ENCODE data around the gene BLACAT1. TPM values are rescaled to one million over a fixed set of nuclear protein-coding genes. Genes with fewer than 3 reads are reported as not detected.

The BLACAT1 gene
- total and polyA plus RNA-seq, 2 of the 13 experiments (the other 11 are each of a cell fraction or from before 2014, with no cell fraction given): 1.2 to 2.8 TPM

- H3K9me3 ChIP-seq (ENCODE audit: low read length): no peaks in the 10 kb centered on the region
- no peak for DNase-seq (ENCODE audit: low spot score)
- intact Hi-C loops (cut with micrococcal nuclease; ENCODE audit: unreplicated experiment) (no loop called here), in situ Hi-C loops (cut with HindIII; ENCODE audit: extremely low pct_ligation_motif_present, low pct_unique_long_range_greater_than_20kb) (no loop called here)
- CTCF ChIA-PET (ENCODE audit: low intra/inter-chr PET ratio, low total read pairs): no interaction called here
- BruUV-seq (replicated peaks): no TSS peak
- H3K27me3 ChIP-seq (ENCODE audit: control insufficient read depth in 1 of 2, insufficient read depth in 2 of 2, low read length in 2 of 2): no peaks in the 10 kb centered on the region; a peak in 2 of 5 replicates
- peak overlapping the region; percentile 100 for H3K4me2 ChIP-seq (ENCODE audit: low read depth, low read length)
- H2AFZ ChIP-seq (ENCODE audit: low read length): no peak overlapping the region
- H3K9ac ChIP-seq (ENCODE audit: insufficient read depth, low read depth, low read length): no peak overlapping the region
- peaks cover 15% of the 10 kb centered on the region for H3K79me2 ChIP-seq (ENCODE audit: insufficient read depth, low read length)
- 45% methylated on average over 3 of the region's 3 CpGs for WGBS (ENCODE audit: low lambda C conversion rate)
- no peak for TF ChIP-seq ZNF318 (CRISPR knock-in tag; IDR thresholded peaks at IDR 0.05)
- TF ChIP-seq JARID2 (CRISPR knock-in tag; IDR thresholded peaks at IDR 0.05; ENCODE audit: insufficient replicate concordance): no peak
- TF ChIP-seq TRIM22 (IDR thresholded peaks at IDR 0.05): no peak
- 0 out of 2 replicates have a peak, but pooled peaks have one; percentile 15 for TF ChIP-seq PHF21A (CRISPR knock-in tag; IDR thresholded peaks at IDR 0.05)
- no peak overlapping the region for H3K4me3 ChIP-seq (replicated peaks in 1 of 3; ENCODE audit: insufficient read depth in 1 of 3, low read depth in 2 of 3, low read length in 3 of 3)
- FAIRE-seq: no peak
- ATAC-seq: no peak
- H3K36me3 ChIP-seq (replicated peaks in 1 of 2; ENCODE audit: control insufficient read depth in 1 of 2, insufficient read depth in 2 of 2, low read length in 2 of 2): no peaks in the 10 kb centered on the region
- peaks cover 88% of the 10 kb centered on the region for H3K4me1 ChIP-seq (ENCODE audit: insufficient read depth, low read length)
- H4K20me1 ChIP-seq (ENCODE audit: insufficient read depth, low read length): no peaks in the 10 kb centered on the region
- POLR2A ChIA-PET: interaction anchor here (2.1 kb wide), 1 partner anchor 9 kb away, joined by 5 read pairs; no protein-coding TSS in a partner anchor
- no peak overlapping the region for H3K27ac ChIP-seq (ENCODE audit: extremely low read length, insufficient read depth, low read length)
Observed at GRCh38 chr1:205502992-205503391, 47.1 kb upstream of the BLACAT1 start.

Measured in HepG2 (cell line).